Measurements from ENCODE around the gene CALM3.

DNA sequence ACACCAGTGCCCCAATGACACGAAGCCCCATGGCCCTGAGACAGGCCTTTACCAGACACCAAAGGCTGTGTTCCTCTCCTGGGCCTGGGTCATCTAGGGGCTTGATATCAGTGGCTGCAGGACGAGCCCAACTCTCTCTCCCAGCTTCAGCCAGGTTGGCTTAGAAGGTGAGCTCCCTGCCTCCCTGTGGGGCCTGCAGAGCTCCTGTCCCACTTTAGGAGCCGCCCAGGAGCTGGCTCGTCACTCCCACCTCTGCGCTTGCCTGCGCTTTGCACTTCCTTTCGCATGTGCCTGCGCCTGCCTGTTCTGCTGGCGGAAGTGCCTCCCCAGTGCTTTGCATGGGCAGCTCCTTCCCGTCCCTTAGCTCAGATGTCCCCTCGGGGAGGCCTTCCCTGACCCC is 4.9 kb downstream of the CALM3 start:
- TF ChIP-seq POLR2AphosphoS5 (IDR thresholded peaks at IDR 0.05): no peak
- TF ChIP-seq, protein P1, sequence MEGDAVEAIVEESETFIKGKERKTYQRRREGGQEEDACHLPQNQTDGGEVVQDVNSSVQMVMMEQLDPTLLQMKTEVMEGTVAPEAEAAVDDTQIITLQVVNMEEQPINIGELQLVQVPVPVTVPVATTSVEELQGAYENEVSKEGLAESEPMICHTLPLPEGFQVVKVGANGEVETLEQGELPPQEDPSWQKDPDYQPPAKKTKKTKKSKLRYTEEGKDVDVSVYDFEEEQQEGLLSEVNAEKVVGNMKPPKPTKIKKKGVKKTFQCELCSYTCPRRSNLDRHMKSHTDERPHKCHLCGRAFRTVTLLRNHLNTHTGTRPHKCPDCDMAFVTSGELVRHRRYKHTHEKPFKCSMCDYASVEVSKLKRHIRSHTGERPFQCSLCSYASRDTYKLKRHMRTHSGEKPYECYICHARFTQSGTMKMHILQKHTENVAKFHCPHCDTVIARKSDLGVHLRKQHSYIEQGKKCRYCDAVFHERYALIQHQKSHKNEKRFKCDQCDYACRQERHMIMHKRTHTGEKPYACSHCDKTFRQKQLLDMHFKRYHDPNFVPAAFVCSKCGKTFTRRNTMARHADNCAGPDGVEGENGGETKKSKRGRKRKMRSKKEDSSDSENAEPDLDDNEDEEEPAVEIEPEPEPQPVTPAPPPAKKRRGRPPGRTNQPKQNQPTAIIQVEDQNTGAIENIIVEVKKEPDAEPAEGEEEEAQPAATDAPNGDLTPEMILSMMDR (IDR thresholded peaks at IDR 0.05): no peak

All from esophagus muscularis mucosa (tissue), 3 donors.